ENCODE measurements around the gene WWOX. TPM values are rescaled to one million over a fixed set of nuclear protein-coding genes. Genes with fewer than 3 reads are reported as not detected.
A peak's percentile ranks its signal among the peaks of the same experiment; 100 is the strongest.

WWOX gene
- total RNA-seq, 2 donors from 2014 or later, result 33.8 to 82.5 TPM

- Histone ChIP-seq H3K27me3 (replicated peaks; ENCODE audit: insufficient read depth) (no peaks in the 10 kb centered on the region), H3K4me3 (no peak overlapping the region), H3K4me1 (ENCODE audit: control insufficient read depth in 1 of 2, low read depth in 2 of 2) (peaks cover 4 to 10% of the 10 kb centered on the region in 2 donors), H3K9me3 (no peaks in the 10 kb centered on the region), H3K36me3 (no peaks in the 10 kb centered on the region), H3K27ac (no peak overlapping the region)
- ATAC-seq (ENCODE audit: insufficient number of reproducible peaks, low FRiP score, low read depth), result no peak
- TF ChIP-seq CTCF (IDR thresholded peaks at IDR 0.05), result no peak
- DNase-seq (ENCODE audit: low spot score), result no peak
Measured at GRCh38 chr16:78390508-78391324, 291.3 kb downstream of the WWOX start.

GRCh38 chr16:78392585-78393195 lies 293.2 kb downstream of the WWOX start:
- Histone ChIP-seq H3K27ac (peak overlapping the region in 1 of 2 donors; percentile 50), H3K36me3 (no peaks in the 10 kb centered on the region), H3K9me3 (no peaks in the 10 kb centered on the region), H3K4me1 (ENCODE audit: control insufficient read depth in 1 of 2, low read depth in 2 of 2) (peaks cover 4 to 10% of the 10 kb centered on the region in 2 donors), H3K4me3 (no peak overlapping the region), H3K27me3 (replicated peaks; ENCODE audit: insufficient read depth) (no peaks in the 10 kb centered on the region)
- ATAC-seq (ENCODE audit: insufficient number of reproducible peaks, low FRiP score, low read depth) (no peak), DNase-seq (ENCODE audit: low spot score) (no peak)
- TF ChIP-seq CTCF (IDR thresholded peaks at IDR 0.05), result no peak

- Histone ChIP-seq H3K36me3 (no peaks in the 10 kb centered on the region), H3K9me3 (no peaks in the 10 kb centered on the region), H3K27me3 (replicated peaks; ENCODE audit: insufficient read depth) (no peaks in the 10 kb centered on the region), H3K27ac (no peak overlapping the region), H3K4me1 (ENCODE audit: control insufficient read depth in 1 of 2, low read depth in 2 of 2) (peaks cover 4 to 10% of the 10 kb centered on the region in 2 donors), H3K4me3 (no peak overlapping the region)
- TF ChIP-seq CTCF (IDR thresholded peaks at IDR 0.05), result no peak
- DNase-seq (ENCODE audit: low spot score) (no peak), ATAC-seq (ENCODE audit: insufficient number of reproducible peaks, low FRiP score, low read depth) (no peak)
Measured at GRCh38 chr16:78395035-78395434, 295.6 kb downstream of the WWOX start.

- Histone ChIP-seq H3K9me3 (no peaks in the 10 kb centered on the region), H3K4me1 (ENCODE audit: control insufficient read depth in 1 of 2, low read depth in 2 of 2) (peaks cover 4 to 10% of the 10 kb centered on the region in 2 donors), H3K27me3 (replicated peaks; ENCODE audit: insufficient read depth) (no peaks in the 10 kb centered on the region), H3K27ac (no peak overlapping the region), H3K4me3 (no peak overlapping the region), H3K36me3 (no peaks in the 10 kb centered on the region)
- DNase-seq (ENCODE audit: low spot score), result no peak
- ATAC-seq (ENCODE audit: insufficient number of reproducible peaks, low FRiP score, low read depth), result no peak
- TF ChIP-seq CTCF (IDR thresholded peaks at IDR 0.05), result no peak
Measured at GRCh38 chr16:78396046-78396445, 296.6 kb downstream of the WWOX start.

- Histone ChIP-seq H3K27ac (no peak overlapping the region), H3K36me3 (no peaks in the 10 kb centered on the region), H3K4me3 (no peak overlapping the region), H3K9me3 (no peaks in the 10 kb centered on the region), H3K4me1 (ENCODE audit: control insufficient read depth in 1 of 2, low read depth in 2 of 2) (peaks cover 4 to 10% of the 10 kb centered on the region in 2 donors), H3K27me3 (replicated peaks; ENCODE audit: insufficient read depth) (no peaks in the 10 kb centered on the region)
- no peak for TF ChIP-seq CTCF (IDR thresholded peaks at IDR 0.05)
- no peak for DNase-seq (ENCODE audit: low spot score)
- ATAC-seq (ENCODE audit: insufficient number of reproducible peaks, low FRiP score, low read depth), result no peak
Measured at GRCh38 chr16:78396673-78397072, 297.2 kb downstream of the WWOX start.
